Chondrocyte (in vitro differentiated cells): ENCODE data around the gene DDX31. TPM values are rescaled to one million over a fixed set of nuclear protein-coding genes. Genes with fewer than 3 reads are reported as not detected.

Experiments used
- DNase-seq: peaks from one replicate; pipeline ENCODE4 v3.0.0; 2021; ENCODE audit warnings: mixed read lengths, low spot score
- H3K27ac Mint-ChIP-seq: one replicate; pipeline ENCODE4 v1.8.0; 2021; ENCODE audit warnings: mild to moderate bottlenecking, moderate library complexity, mixed read lengths; ENCODE audit not compliant: unreplicated experiment
- H3K27me3 Mint-ChIP-seq: 2 replicates; pipeline ENCODE4 v1.8.0; 2021; ENCODE audit warnings: low read depth, mixed read lengths
- H3K36me3 Mint-ChIP-seq: 2 replicates; pipeline ENCODE4 v1.8.0; 2021; ENCODE audit warnings: low read depth, mixed read lengths
- H3K4me1 Mint-ChIP-seq: 2 replicates; pipeline ENCODE4 v1.8.0; 2021; ENCODE audit warnings: low read depth, mild to moderate bottlenecking, mixed read lengths
- H3K4me3 Mint-ChIP-seq: one replicate; pipeline ENCODE4 v1.8.0; 2021; ENCODE audit warnings: mild to moderate bottlenecking, moderate library complexity, mixed read lengths; ENCODE audit not compliant: unreplicated experiment
- H3K9me3 Mint-ChIP-seq: 2 replicates; pipeline ENCODE4 v1.8.0; 2021; ENCODE audit warnings: low read depth, mixed read lengths
- total RNA-seq: library from RNA; stranded (reverse); gene quantifications from 3 replicates; pipeline ENCODE4 v1.2.1, GENCODE V29; 2021
- TF ChIP-seq, protein P1 (sequence below): fragments of 200-600 bp; sonication (generic); IDR thresholded peaks from 2 replicates; pipeline ENCODE4 v1.5.0; 2021; ENCODE audit warnings: antibody characterized with exemption, mild to moderate bottlenecking, moderate library complexity

The DDX31 gene
- total RNA-seq, 1 donor from 2014 or later: 11.9 TPM

DNA sequence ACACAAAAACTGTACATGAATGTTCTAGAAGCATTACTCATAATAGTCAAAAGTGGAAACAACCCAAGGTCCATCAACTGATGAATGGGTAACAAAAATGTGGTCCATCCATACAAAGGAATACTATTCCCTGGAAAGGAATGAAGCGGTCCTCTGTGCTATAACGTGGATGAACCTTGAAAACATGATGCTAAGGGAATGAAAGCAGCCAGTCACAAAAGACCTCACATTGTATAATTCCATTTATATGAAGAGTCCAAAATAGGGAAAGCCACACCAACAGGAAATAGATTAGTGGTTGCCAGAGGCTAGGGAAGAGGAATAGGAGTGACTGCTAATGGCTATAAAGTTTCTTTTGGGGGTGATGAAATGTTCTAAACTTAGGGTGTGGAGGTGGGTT is 110.1 kb downstream of the DDX31 start:
- Mint-ChIP-seq H3K9me3 (peaks cover 3% of the 10 kb centered on the region), H3K4me3 (no peak overlapping the region), H3K36me3 (peaks cover 2% of the 10 kb centered on the region), H3K27ac (no peak overlapping the region), H3K4me1 (peaks cover 8% of the 10 kb centered on the region), H3K27me3 (peaks cover 35% of the 10 kb centered on the region)
- DNase-seq: no peak
- TF ChIP-seq, protein P1, sequence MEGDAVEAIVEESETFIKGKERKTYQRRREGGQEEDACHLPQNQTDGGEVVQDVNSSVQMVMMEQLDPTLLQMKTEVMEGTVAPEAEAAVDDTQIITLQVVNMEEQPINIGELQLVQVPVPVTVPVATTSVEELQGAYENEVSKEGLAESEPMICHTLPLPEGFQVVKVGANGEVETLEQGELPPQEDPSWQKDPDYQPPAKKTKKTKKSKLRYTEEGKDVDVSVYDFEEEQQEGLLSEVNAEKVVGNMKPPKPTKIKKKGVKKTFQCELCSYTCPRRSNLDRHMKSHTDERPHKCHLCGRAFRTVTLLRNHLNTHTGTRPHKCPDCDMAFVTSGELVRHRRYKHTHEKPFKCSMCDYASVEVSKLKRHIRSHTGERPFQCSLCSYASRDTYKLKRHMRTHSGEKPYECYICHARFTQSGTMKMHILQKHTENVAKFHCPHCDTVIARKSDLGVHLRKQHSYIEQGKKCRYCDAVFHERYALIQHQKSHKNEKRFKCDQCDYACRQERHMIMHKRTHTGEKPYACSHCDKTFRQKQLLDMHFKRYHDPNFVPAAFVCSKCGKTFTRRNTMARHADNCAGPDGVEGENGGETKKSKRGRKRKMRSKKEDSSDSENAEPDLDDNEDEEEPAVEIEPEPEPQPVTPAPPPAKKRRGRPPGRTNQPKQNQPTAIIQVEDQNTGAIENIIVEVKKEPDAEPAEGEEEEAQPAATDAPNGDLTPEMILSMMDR: no peak

DNA sequence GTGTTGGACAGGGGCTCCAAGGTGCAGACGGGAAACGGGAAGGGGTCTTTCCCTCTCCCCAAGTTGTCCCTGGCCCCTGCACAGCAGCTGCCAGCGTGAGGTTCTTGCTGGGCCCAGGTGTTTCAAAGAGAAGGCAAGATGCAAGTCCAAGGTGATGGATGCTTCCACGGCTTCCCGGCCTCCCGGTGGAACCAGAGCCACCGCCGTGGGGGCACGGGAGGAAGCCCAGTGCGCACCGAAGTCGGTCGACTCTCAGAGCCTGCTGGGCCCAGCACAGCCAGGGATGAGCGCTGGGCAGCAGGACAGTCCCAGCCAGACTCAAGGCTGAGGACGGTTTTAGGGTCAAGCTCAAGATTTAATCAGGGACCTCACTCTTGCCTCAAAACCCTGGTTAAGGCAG is 112.6 kb downstream of the DDX31 start:
- Mint-ChIP-seq H3K27ac (no peak overlapping the region), H3K36me3 (peaks cover 2% of the 10 kb centered on the region), H3K4me3 (no peak overlapping the region), H3K9me3 (peaks cover 3% of the 10 kb centered on the region), H3K4me1 (peaks cover 8% of the 10 kb centered on the region), H3K27me3 (peaks cover 25% of the 10 kb centered on the region)
- DNase-seq: no peak
- TF ChIP-seq, protein P1: no peak

DNA sequence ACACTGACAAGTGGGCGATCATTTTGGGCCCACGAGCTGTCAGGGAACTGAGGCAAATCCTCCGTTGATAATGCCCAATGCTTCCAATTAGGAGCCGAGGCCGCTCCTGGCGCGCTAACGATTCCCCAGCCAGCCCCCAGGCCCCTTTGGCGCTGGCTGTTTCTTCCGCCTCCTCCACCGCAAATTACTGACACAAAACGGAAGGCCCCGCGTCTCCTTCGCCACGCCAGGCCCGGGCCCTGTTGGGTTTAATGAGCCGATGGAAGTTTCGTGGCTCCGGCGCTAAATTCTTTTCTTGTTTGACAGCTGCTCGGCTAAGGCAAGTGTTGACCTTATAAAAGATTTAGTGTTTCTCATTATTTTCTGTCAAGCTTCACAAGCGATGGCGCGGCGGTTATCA is 113.1 kb downstream of the DDX31 start:
- peaks cover 22% of the 10 kb centered on the region for H3K27me3 Mint-ChIP-seq
- H3K9me3 Mint-ChIP-seq: peaks cover 3% of the 10 kb centered on the region
- H3K27ac Mint-ChIP-seq: no peak overlapping the region
- H3K36me3 Mint-ChIP-seq: peaks cover 2% of the 10 kb centered on the region
- no peak for DNase-seq
- no peak overlapping the region for H3K4me3 Mint-ChIP-seq
- H3K4me1 Mint-ChIP-seq: peaks cover 8% of the 10 kb centered on the region
- TF ChIP-seq, protein P1: no peak

DNA sequence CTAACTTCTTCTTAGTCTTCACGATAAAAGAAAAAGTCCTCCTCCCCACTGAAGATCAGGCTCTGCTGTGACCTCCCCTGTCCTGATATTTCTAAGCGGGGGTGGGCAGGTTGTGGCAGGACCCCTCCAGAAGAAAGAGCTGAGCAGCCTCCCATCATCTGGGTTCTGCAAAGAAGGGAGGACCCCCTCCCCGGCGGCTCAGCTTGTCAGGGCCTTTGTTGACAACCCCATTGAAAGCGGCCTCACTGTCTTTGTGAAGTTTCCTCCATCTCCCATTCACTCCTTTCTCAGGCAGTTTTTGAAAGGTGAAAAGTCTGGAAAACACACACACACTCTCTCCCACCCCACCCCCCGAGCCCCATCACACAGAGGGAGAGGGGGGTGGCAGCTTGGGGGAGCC is 113.5 kb downstream of the DDX31 start:
- Mint-ChIP-seq H3K4me3 (no peak overlapping the region), H3K27ac (no peak overlapping the region), H3K27me3 (peaks cover 20% of the 10 kb centered on the region), H3K4me1 (peaks cover 8% of the 10 kb centered on the region), H3K9me3 (peaks cover 3% of the 10 kb centered on the region), H3K36me3 (peaks cover 2% of the 10 kb centered on the region)
- no peak for DNase-seq
- TF ChIP-seq, protein P1: no peak

DNA sequence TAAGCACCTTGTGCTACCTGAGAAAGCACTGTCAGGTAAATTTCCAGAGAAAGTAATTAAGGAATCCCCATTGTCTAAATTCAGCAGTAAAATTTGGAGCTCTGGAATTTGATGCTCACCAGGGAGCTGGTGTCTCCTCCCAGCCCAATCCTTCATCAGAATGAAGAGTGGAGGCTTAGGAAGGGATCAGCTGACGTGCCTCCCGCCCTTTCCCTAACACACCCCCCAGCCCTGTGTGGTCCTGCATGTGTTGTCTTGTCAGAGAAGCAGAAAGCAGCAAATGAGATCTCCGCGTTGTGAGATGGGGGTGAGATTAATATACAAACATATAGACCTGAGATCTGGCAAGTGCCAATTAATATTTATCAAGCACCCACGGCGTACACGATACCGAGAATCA is 114.3 kb downstream of the DDX31 start:
- Mint-ChIP-seq H3K9me3 (peaks cover 3% of the 10 kb centered on the region), H3K36me3 (peaks cover 2% of the 10 kb centered on the region), H3K4me3 (no peak overlapping the region), H3K27ac (no peak overlapping the region), H3K4me1 (peaks cover 2% of the 10 kb centered on the region), H3K27me3 (peaks cover 15% of the 10 kb centered on the region)
- TF ChIP-seq, protein P1: no peak
- DNase-seq: no peak
